ENCODE data around the gene MCF2L.
A peak's percentile ranks its signal among the peaks of the same experiment; 100 is the strongest.

MCF2L gene

DNA sequence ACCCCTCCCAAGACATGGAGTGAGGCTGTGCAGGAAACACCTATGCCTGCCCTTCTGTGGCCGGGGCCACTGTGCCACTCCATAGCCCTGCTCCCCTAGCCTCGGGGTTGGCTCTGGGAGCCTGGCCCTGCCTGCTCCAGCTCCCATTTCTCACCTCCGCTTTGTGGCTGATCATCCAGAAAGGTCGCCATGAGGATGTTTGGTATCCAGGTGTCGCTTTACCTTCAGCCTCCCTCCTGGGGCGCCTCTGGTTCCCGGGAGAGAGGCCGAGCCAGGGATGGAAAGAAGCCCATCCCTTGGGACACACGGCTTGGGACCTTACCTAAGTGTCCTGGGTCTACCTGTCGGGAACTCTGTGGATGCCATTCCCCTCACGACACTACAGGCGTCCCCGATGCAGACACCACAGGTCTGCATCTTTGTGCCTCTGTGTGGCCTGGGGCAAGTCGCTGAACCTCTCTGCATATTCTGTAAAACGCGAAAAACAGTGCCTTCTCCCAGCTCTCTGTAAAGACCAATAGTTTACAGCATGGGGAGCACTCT, 3.4 kb upstream of the MCF2L start:
- no peak for DNase-seq

GRCh38 chr13:112966776-112967175, 2.2 kb upstream of the MCF2L start:
- DNase-seq, result peak; percentile 32

DNA sequence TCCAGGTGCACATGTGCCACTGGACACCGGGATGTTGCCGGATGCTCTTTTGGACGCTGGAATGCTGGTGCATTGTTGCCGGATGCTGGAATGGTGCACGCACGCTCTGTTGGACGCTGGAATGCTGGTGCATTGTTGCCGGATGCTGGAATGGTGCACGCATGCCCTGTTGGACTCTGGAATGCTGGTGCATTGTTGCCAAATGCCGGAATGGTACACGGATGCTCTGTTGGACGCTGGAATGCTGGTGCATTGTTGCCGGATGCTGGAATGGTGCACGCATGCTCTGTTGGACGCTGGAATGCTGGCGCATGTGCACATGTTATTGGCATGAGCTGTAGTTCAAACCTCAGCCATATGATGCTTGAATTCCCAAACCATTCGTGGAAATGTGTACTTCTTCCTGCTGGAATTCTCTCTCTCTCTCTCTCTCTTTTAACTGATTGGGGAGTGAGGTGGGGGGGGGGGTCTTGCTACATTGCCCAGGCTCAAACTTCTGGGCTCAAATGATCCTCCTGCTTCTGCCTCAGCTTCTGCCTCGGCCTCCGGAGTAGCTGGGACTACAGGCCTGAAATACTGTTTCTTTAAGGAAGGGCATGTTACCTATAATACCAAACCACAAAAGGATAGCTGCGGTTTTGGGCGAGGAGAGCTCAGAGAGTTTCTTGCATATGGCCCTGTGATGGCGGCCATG, 1.2 kb upstream of the MCF2L start:
- peak; percentile 33 for DNase-seq

DNA sequence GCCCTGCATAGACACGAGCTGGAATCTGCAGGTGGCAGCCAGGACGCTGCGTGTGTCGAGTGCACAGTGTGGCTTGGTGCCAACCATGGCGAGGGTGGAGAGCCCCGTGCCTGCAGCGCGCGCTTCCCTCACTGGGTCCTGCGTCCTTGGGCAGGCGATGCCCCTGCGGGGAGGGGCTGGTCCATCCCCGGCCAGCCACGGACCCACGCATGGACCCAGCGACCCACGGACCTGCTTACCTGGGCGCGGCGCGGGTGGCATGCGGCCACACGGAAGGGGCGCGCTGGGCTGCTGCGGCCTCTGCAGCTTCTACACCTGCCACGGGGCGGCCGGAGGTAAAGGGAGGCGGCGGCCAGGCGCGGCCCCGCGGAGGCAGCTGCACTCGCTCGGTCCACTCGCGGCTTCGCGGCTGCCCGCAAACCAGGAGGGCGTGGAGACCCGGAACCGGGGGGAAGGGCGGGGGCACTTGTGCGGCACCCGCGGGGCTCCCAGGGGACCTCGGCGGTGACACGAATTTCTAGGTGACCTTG, 569 bp upstream of the MCF2L start:
- peak; percentile 52 for DNase-seq

GRCh38 chr13:112969692-112970338, 801 bp downstream of the MCF2L start:
- DNase-seq, result no peak

DNA sequence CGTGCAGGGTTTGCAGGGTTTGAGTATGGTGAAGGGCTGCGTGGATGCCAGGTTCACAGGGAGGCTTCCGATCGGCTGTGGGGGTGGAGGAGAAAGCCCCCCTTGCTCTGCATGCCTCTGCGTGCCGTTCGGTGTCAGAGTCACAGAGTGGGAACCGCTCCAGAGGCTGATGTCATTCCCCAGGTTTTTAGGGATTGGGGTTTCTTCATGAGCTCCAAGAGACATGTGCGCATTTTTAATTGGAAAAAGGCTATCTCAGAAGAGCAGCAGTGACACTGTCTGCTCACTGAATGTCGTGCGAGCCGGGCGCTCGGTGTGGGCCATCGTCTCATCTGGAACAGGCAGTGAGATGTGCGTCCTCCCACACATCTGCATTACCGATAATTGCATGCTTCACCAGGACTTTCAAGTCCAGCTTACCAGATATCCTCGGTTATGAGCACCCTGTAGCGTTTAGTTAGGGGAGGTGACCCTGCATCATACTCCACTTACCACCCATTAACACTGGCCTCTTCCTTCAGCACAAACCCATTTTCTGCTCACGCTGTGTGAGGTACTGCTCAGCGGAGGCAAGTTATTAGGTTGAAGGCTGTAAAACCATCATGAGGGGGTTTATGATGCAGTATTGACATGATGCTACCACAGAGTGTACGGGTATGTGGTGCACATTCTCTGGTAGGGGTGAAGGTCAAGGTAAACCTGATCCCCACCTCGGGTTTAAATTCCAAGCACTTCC, 1.7 kb downstream of the MCF2L start:
- DNase-seq, result no peak

DNA sequence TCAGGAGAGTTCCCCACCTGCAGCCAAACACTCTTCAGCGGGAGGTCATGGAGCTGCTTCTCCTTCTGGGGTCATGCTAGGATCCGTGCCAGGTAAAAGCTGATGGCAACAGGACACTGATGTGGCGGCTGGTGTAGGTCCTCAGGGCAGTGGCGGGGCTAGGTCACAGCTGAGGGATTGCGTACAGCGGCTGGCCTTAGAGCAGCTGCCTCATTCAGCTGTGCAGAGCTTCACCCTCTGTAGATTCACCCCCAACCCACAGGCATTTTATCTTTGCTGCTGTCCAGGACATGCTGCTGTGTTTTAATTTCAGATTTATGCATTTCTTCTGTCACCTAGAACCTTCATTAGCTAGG, 2.3 kb downstream of the MCF2L start:
- no peak for DNase-seq

GRCh38 chr13:112972258-112972657, 3.2 kb downstream of the MCF2L start:
- no peak for DNase-seq

GRCh38 chr13:112972867-112973576, 4.0 kb downstream of the MCF2L start:
- DNase-seq, result no peak

GRCh38 chr13:112973577-112973951, 4.5 kb downstream of the MCF2L start:
- DNase-seq, result no peak

DNA sequence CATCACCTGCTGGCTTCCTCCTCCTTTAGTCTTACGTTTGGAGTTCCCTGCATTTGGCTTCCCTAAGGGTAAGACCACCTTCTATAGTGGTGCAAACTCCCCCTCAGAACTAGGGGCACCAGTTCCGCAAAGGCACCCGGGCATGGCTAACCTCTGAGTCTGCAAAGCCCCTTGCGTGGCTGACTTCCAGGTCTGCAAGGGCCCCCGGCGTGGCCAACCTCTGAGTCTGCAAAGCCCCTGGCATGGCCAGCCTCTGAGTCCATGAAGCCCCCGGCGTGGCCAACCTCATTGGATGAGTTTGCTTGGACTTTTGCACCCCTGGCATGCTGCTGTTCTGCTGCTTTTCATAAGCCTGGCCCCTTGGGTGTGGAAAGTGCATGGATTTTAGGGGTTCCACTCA, 5.1 kb downstream of the MCF2L start:
- DNase-seq, result no peak

GRCh38 chr13:112974671-112975070, 5.7 kb downstream of the MCF2L start:
- DNase-seq, result no peak

DNA sequence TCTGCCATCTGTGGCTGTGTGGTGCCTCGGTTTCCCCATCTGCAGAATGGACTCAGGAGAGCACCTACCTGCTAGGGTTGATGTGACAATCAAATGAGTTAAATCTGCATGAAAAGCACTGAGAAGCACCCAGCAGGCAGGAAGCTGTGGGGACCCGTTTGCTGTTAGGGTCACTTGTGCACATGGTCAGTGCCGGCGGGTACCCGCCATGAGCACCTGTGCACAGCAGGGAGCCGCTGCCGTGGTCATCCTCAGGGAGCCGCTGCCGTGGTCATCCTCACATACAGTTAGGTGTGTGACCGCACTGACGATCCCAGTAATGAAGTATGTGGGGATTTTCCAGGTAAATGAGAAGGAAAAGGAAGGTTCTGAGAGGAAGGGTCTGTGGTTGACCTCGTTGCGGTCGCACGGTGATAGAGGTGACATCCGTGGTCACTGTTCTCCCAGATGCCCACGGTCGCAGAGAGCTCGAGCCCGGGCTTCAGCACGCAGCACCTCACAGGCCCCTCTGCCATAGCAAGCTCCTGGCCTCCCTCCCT, 6.5 kb downstream of the MCF2L start:
- DNase-seq, result no peak

DNA sequence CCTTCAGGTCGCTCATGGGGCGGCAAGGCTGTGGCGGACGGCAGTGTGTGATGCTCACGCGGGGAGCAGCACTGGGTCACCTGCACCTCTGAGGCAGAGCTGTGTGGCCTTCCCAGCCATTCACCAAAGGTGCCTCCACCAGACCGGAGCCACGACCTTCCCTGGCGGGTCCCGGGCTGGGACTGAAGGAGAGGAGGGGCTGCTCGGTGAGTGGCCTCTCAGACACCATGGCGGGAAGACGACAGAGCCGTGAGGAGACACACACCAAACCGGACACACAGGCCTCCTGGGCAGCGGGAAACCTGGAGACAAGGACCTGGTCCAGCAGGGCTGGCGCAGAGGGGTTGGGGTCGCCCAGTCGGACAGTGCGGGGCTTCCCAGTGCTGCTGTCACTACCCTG, 7.5 kb downstream of the MCF2L start:
- DNase-seq, result no peak

- no peak for DNase-seq
Observed at GRCh38 chr13:112977091-112977490, 8.1 kb downstream of the MCF2L start.

DNA sequence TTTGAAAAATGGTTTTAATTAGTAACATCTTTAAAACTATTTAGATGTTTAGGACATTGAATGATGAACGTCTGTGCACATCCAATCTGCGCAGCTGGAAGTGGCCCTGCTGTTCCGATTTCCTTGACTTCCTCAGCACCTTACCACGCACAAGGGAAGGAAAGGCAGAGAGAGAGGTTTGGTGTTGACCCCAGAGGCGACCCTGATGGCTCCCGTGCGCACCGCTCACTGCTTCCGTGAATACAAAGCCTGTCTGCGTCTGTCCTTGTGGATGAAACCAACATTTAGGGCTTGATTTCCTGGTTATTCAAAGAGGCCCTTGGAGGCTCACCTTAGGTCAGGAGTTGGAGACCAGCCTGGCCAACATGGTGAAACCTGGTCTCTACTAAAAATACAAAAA, 8.5 kb downstream of the MCF2L start:
- DNase-seq, result no peak

- DNase-seq, result no peak
Observed at GRCh38 chr13:112978561-112979405, 9.8 kb downstream of the MCF2L start.

- no peak for DNase-seq
Observed at GRCh38 chr13:112979406-112979902, 10.4 kb downstream of the MCF2L start.

- no peak for DNase-seq
Observed at GRCh38 chr13:112980434-112980833, 11.4 kb downstream of the MCF2L start.

DNA sequence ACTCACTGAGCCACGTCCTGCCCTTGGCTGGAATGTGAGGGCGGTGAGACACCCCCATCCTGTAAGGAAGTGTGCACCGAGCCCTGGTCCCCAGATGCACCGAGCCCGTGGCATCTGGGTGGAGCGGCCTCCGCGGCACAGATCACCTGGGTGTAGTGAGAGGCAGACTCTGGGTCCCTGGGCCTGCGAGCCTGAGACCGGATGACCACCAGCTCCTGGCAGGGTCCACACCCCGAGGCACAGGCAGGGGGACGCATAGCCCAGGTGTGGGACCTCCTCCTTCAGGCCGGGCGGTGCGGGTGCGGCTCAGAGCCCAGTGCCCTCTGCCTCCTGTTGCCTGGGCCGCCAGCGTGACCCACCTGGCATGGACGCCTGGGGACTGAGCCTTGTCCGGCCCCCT, 12.4 kb downstream of the MCF2L start:
- no peak for DNase-seq

DNA sequence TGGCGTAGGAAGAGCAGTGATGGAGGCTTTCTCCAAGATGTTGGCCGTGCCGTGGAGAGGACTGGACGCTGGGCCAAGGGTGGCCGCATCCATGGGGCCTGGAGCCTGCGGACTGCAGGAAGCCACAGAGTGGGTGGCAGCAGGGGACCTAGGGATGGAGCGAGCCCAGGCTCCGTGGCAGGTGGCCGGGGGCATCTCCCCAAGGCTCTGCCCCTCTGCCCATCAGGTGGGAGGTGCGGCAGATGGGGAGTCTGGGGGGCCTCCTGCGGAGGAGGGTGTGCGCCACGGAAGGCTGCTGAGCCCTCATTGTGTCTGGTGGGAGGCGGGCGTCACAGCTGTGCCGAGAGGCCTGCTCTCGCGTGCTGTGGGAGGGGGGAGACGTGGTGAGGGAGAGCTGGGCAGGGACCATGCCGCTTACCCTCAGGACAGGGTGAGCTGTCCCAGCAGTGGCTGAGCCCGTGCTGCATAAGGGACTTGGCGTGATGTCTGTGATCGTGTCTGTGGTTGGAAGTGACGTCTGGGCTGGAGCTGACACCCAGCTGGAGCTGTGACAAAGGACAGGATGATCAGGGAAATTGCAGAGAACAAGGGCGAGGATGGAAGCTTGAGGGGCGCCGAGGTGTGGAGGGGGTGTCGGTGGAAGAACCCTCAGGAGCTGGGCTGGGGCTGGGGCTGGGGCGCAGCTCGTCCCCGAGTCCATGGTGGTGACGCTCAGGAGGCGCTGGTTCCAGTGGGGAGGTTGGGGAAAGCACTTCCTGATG, 13.4 kb downstream of the MCF2L start:
- no peak for DNase-seq
